ENCODE data around the gene NEDD8. TPM values are rescaled to one million over a fixed set of nuclear protein-coding genes. Genes with fewer than 3 reads are reported as not detected.
"Not testable (repeated sequence)": the region's sequence is repeated elsewhere in the genome, so short reads cannot be mapped to it uniquely, and the experiment has no call there.

NEDD8 gene
- total RNA-seq, 1 donor from 2014 or later, result 156 TPM

DNA sequence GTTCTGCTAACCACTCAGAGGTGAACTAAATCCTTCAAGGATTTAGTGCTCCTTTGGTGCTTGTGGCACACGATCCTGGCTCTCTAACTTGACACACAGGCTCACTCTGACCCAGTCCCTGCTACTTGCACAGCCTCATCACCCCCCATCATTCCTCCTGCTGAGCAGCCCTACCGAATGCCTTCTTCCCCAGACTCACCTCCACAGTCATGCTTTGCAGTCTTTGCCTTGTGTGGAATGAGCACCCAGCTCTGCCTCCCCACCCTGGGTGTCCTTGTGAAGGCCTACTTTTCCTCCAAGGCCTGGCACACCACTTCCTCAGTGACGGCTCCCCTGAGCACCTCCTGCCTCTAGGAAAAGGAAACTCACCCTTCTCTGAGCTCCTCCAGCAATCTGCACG is 18.2 kb upstream of the NEDD8 start:
- H3K27ac Mint-ChIP-seq, result no peak overlapping the region
- H3K36me3 Mint-ChIP-seq, result no peaks in the 10 kb centered on the region

DNA sequence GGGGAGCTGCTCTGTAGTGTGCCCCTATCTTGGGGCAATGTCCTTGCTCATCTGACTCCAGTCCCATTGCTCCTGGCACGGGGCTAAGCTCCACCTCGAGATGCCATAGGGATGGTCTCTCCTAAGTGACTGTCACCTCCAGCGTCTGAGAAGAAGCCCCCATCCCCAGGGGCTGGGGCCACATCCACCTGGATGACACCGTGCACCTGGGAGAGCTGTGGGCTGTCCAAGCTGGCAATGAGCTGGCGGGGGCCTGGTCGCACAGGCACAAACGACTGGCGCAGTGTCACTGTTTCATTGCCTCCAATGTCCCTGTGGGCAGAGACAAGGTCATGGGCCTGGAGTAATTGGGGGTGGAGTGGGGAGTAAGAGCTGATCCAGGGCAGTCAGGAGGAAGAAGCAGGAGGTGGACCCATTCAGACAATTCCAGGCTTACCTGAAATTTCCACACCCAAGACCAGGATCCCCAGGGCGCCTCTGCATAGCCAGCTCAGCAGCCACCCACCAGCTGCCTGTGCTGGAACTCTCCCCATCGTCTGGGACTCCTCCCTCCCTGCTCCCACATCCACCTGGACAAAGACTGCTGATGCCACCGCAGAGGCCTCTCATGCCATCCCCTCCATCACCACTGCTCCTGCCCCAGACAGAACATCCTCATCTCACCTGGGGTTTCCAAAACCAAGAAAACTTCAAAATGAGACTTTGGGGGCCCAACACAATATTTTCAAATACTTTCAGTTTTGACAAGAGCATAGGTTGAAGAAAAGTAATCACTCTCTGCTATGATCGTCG is 17.3 kb upstream of the NEDD8 start:
- no peak overlapping the region for H3K27ac Mint-ChIP-seq
- TF ChIP-seq CTCF (IDR thresholded peaks at IDR 0.05; ENCODE audit: unreplicated experiment), result no peak

More for the DNA sequence above, 18.2 kb upstream of the NEDD8 start:
- Mint-ChIP-seq H3K9me3 (no peaks in the 10 kb centered on the region), H3K4me1 (no peaks in the 10 kb centered on the region), H3K27me3 (ENCODE audit: low read depth) (no peaks in the 10 kb centered on the region), H3K4me3 (no peak overlapping the region)
- DNase-seq (ENCODE audit: low spot score in 2 of 2, unreplicated experiment in 2 of 2), result no peak
- TF ChIP-seq CTCF (IDR thresholded peaks at IDR 0.05; ENCODE audit: unreplicated experiment), result no peak

DNA sequence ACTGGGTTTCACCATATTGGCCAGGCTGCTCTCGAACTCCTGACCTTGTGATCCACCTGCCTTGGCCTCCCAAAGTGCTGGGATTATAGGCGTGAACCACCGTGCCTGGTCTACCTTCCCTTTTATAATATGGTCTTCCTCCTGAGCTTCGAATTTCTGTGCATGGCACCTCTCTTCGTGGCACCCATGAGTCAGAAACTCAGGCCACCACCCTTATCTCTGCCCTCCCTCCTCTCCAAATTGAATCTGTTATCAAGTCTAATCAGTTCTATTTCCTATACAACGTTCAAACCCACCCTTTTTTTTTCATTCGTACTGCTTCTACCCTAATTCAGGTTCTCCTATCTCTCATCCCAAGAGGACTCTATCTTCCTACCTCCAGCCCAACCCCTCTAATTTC is 15.3 kb upstream of the NEDD8 start:
- no peak overlapping the region for H3K27ac Mint-ChIP-seq
- H3K4me1 Mint-ChIP-seq, result peaks cover 10% of the 10 kb centered on the region
- no peak overlapping the region for H3K4me3 Mint-ChIP-seq
- H3K9me3 Mint-ChIP-seq, result no peaks in the 10 kb centered on the region
- no peak for TF ChIP-seq CTCF (IDR thresholded peaks at IDR 0.05; ENCODE audit: unreplicated experiment)
- H3K27me3 Mint-ChIP-seq (ENCODE audit: low read depth), result no peaks in the 10 kb centered on the region
- no peak for DNase-seq (ENCODE audit: low spot score in 2 of 2, unreplicated experiment in 2 of 2)
- H3K36me3 Mint-ChIP-seq, result no peaks in the 10 kb centered on the region

More for the DNA sequence above, 17.3 kb upstream of the NEDD8 start:
- H3K4me1 Mint-ChIP-seq, result no peaks in the 10 kb centered on the region
- DNase-seq (ENCODE audit: low spot score in 2 of 2, unreplicated experiment in 2 of 2), result no peak
- H3K27me3 Mint-ChIP-seq (ENCODE audit: low read depth), result no peaks in the 10 kb centered on the region
- H3K9me3 Mint-ChIP-seq, result no peaks in the 10 kb centered on the region
- H3K4me3 Mint-ChIP-seq, result no peak overlapping the region
- no peaks in the 10 kb centered on the region for H3K36me3 Mint-ChIP-seq

DNA sequence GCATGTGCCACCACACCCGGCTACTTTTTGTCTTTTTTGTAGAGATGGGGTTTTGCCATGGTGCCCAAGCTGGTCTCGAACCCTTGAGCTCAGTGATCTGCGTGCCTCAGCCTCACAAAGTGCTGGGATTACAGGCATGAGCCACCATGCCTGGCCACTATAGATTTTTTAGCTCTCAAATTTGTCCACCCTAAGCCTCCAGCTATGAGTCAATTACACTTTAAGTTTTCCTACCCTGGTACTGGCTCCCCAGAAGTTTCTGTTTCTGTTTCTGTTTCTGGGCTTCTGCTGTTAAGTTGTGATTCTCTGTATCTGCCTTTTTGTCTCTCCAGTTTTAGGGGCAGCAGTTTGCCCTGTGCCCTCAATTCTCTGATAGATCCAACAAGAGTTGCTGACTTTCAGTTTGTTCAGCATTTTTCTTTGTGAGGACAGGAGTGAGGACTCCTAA is 14.6 kb upstream of the NEDD8 start:
- DNase-seq (ENCODE audit: low spot score in 2 of 2, unreplicated experiment in 2 of 2), result no peak
- Mint-ChIP-seq H3K4me1 (peaks cover 13% of the 10 kb centered on the region), H3K27me3 (ENCODE audit: low read depth) (no peaks in the 10 kb centered on the region), H3K4me3 (no peak overlapping the region), H3K9me3 (no peaks in the 10 kb centered on the region), H3K36me3 (no peaks in the 10 kb centered on the region), H3K27ac (no peak overlapping the region)
- TF ChIP-seq CTCF (IDR thresholded peaks at IDR 0.05; ENCODE audit: unreplicated experiment), result no peak

DNA sequence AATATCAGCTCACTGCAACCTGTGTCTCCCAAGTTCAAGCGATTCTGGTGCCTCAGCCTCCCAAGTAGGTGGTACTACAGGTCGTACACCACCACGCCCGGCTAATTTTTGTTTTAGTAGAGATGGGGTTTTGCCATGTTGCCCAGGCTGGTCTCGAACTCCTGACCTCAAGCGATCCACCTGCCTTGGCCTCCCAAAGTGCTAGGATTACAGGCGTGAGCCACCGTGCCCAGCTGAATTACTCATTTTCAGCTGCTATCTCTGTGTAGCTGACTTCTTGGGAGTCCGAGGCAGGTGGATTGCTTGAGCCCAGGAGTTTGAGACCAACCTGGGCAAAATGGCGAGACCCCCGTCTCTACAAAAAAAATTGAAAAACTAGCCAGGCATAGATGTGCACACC is 13.2 kb upstream of the NEDD8 start:
- not testable (repeated sequence) for H3K27me3 Mint-ChIP-seq (ENCODE audit: low read depth); H3K36me3 Mint-ChIP-seq; H3K9me3 Mint-ChIP-seq; H3K4me3 Mint-ChIP-seq; DNase-seq (ENCODE audit: low spot score in 2 of 2, unreplicated experiment in 2 of 2); H3K27ac Mint-ChIP-seq
- H3K4me1 Mint-ChIP-seq, result peaks cover 20% of the 10 kb centered on the region

- Mint-ChIP-seq H3K27ac (peak overlapping the region; percentile 100), H3K27me3 (ENCODE audit: low read depth) (no peaks in the 10 kb centered on the region), H3K4me1 (peaks cover 26% of the 10 kb centered on the region), H3K36me3 (peaks cover 7% of the 10 kb centered on the region), H3K4me3 (peak overlapping the region; percentile 93), H3K9me3 (no peaks in the 10 kb centered on the region)
- no peak for TF ChIP-seq CTCF (IDR thresholded peaks at IDR 0.05; ENCODE audit: unreplicated experiment)
- no peak for DNase-seq (ENCODE audit: low spot score in 2 of 2, unreplicated experiment in 2 of 2)
Measured at GRCh38 chr14:24243336-24243836, 11.2 kb upstream of the NEDD8 start.
